ENCODE data around the gene FAXC. TPM values are rescaled to one million over a fixed set of nuclear protein-coding genes. Genes with fewer than 3 reads are reported as not detected.
"Not testable (repeated sequence)": the region's sequence is repeated elsewhere in the genome, so short reads cannot be mapped to it uniquely, and the experiment has no call there.

The FAXC gene
- total RNA-seq, 1 donor from 2014 or later, result 41.6 TPM

GRCh38 chr6:99344289-99344688, 5.2 kb downstream of the FAXC start:
- no peak for DNase-seq (ENCODE audit: low spot score in 2 of 2)
- FAIRE-seq, result no peak

GRCh38 chr6:99341862-99342455, 7.5 kb downstream of the FAXC start:
- DNase-seq (ENCODE audit: low spot score in 2 of 2) (no peak), FAIRE-seq (no peak)

- DNase-seq (ENCODE audit: low spot score in 2 of 2) (no peak), FAIRE-seq (no peak)
Measured at GRCh38 chr6:99338188-99338587, 11.3 kb downstream of the FAXC start.

- DNase-seq (ENCODE audit: low spot score in 2 of 2); FAIRE-seq: not testable (repeated sequence)
Measured at GRCh38 chr6:99335298-99335697, 14.2 kb downstream of the FAXC start.

GRCh38 chr6:99334526-99335127, 14.8 kb downstream of the FAXC start:
- no peak for DNase-seq (ENCODE audit: low spot score in 2 of 2)

GRCh38 chr6:99333068-99333467, 16.4 kb downstream of the FAXC start:
- FAIRE-seq (no peak), DNase-seq (ENCODE audit: low spot score in 2 of 2) (no peak)

More at GRCh38 chr6:99334526-99335127, 14.8 kb downstream of the FAXC start:
- FAIRE-seq, result no peak

GRCh38 chr6:99331531-99331930, 17.9 kb downstream of the FAXC start:
- no peak for DNase-seq (ENCODE audit: low spot score in 2 of 2)
- no peak for FAIRE-seq

GRCh38 chr6:99330159-99330558, 19.3 kb downstream of the FAXC start:
- DNase-seq (ENCODE audit: low spot score in 2 of 2) (peak in 1 of 2 donors; percentile 41), FAIRE-seq (no peak)

- FAIRE-seq, result no peak
- no peak for DNase-seq (ENCODE audit: low spot score in 2 of 2)
Measured at GRCh38 chr6:99324996-99325395, 24.5 kb downstream of the FAXC start.

GRCh38 chr6:99318566-99318965, 30.9 kb downstream of the FAXC start:
- no peak for FAIRE-seq
- DNase-seq (ENCODE audit: low spot score in 2 of 2), result no peak

GRCh38 chr6:99312354-99312753, 37.1 kb downstream of the FAXC start:
- FAIRE-seq, result no peak
- DNase-seq (ENCODE audit: low spot score in 2 of 2), result no peak

GRCh38 chr6:99310553-99310952, 38.9 kb downstream of the FAXC start:
- no peak for FAIRE-seq
- no peak for DNase-seq (ENCODE audit: low spot score in 2 of 2)

- FAIRE-seq (no peak), DNase-seq (ENCODE audit: low spot score in 2 of 2) (no peak)
Measured at GRCh38 chr6:99309557-99309956, 39.9 kb downstream of the FAXC start.

GRCh38 chr6:99308788-99309187, 40.7 kb downstream of the FAXC start:
- FAIRE-seq, result no peak

GRCh38 chr6:99307295-99307907, 42.1 kb downstream of the FAXC start:
- DNase-seq (ENCODE audit: low spot score in 2 of 2) (no peak), FAIRE-seq (no peak)

More at GRCh38 chr6:99308788-99309187, 40.7 kb downstream of the FAXC start:
- no peak for DNase-seq (ENCODE audit: low spot score in 2 of 2)

- no peak for FAIRE-seq
- no peak for DNase-seq (ENCODE audit: low spot score in 2 of 2)
Measured at GRCh38 chr6:99306341-99306740, 43.1 kb downstream of the FAXC start.

GRCh38 chr6:99305021-99305554, 44.4 kb downstream of the FAXC start:
- FAIRE-seq, result no peak

GRCh38 chr6:99297415-99297814, 52.1 kb downstream of the FAXC start:
- FAIRE-seq (no peak), DNase-seq (ENCODE audit: low spot score in 2 of 2) (no peak)

More at GRCh38 chr6:99305021-99305554, 44.4 kb downstream of the FAXC start:
- DNase-seq (ENCODE audit: low spot score in 2 of 2), result no peak

GRCh38 chr6:99297006-99297405, 52.5 kb downstream of the FAXC start:
- FAIRE-seq (no peak), DNase-seq (ENCODE audit: low spot score in 2 of 2) (no peak)

- no peak for DNase-seq (ENCODE audit: low spot score in 2 of 2)
- no peak for FAIRE-seq
Measured at GRCh38 chr6:99296261-99296660, 53.2 kb downstream of the FAXC start.

GRCh38 chr6:99295276-99295675, 54.2 kb downstream of the FAXC start:
- no peak for FAIRE-seq

GRCh38 chr6:99294786-99295185, 54.7 kb downstream of the FAXC start:
- no peak for FAIRE-seq

More at GRCh38 chr6:99295276-99295675, 54.2 kb downstream of the FAXC start:
- no peak for DNase-seq (ENCODE audit: low spot score in 2 of 2)

More at GRCh38 chr6:99294786-99295185, 54.7 kb downstream of the FAXC start:
- DNase-seq (ENCODE audit: low spot score in 2 of 2), result no peak
